ENCODE measurements around the gene ATP11C.
"Not testable (repeated sequence)": the region's sequence is repeated elsewhere in the genome, so short reads cannot be mapped to it uniquely, and the experiment has no call there.

ATP11C gene

GRCh38 chrX:139851730-139852129 lies 81.1 kb downstream of the ATP11C start:
- DNase-seq = no peak

- DNase-seq = no peak
Measured at GRCh38 chrX:139850968-139851367, 81.9 kb downstream of the ATP11C start.

- no peak for DNase-seq
Measured at GRCh38 chrX:139844884-139845283, 88.0 kb downstream of the ATP11C start.

GRCh38 chrX:139844163-139844562 lies 88.7 kb downstream of the ATP11C start:
- DNase-seq = no peak

- DNase-seq = no peak
Measured at GRCh38 chrX:139842326-139843185, 90.3 kb downstream of the ATP11C start.

- not testable (repeated sequence) for DNase-seq
Measured at GRCh38 chrX:139836335-139836734, 96.5 kb downstream of the ATP11C start.

GRCh38 chrX:139834879-139835278 lies 98.0 kb downstream of the ATP11C start:
- DNase-seq = no peak

GRCh38 chrX:139832718-139833309 lies 100.0 kb downstream of the ATP11C start:
- no peak for DNase-seq

GRCh38 chrX:139831675-139832456 lies 101.0 kb downstream of the ATP11C start:
- no peak for DNase-seq

GRCh38 chrX:139831017-139831416 lies 101.8 kb downstream of the ATP11C start:
- DNase-seq = no peak

GRCh38 chrX:139828830-139829229 lies 104.0 kb downstream of the ATP11C start:
- no peak for DNase-seq

GRCh38 chrX:139828033-139828432 lies 104.8 kb downstream of the ATP11C start:
- no peak for DNase-seq

- DNase-seq = no peak
Measured at GRCh38 chrX:139826065-139827044, 106.5 kb downstream of the ATP11C start.

GRCh38 chrX:139825618-139826017 lies 107.2 kb downstream of the ATP11C start:
- DNase-seq = no peak

- DNase-seq = no peak
Measured at GRCh38 chrX:139823806-139824205, 109.0 kb downstream of the ATP11C start.

GRCh38 chrX:139820358-139820984 lies 112.4 kb downstream of the ATP11C start:
- DNase-seq = no peak

- DNase-seq = no peak
Measured at GRCh38 chrX:139816204-139816603, 116.6 kb downstream of the ATP11C start.

GRCh38 chrX:139815771-139816170 lies 117.1 kb downstream of the ATP11C start:
- no peak for DNase-seq

- no peak for DNase-seq
Measured at GRCh38 chrX:139811942-139812629, 120.8 kb downstream of the ATP11C start.

- no peak for DNase-seq
Measured at GRCh38 chrX:139804482-139804881, 128.4 kb downstream of the ATP11C start.

- no peak for DNase-seq
Measured at GRCh38 chrX:139803224-139803623, 129.6 kb downstream of the ATP11C start.
